ENCODE data around the gene TASP1. TPM values are rescaled to one million over a fixed set of nuclear protein-coding genes. Genes with fewer than 3 reads are reported as not detected.
"Not testable (repeated sequence)": the region's sequence is repeated elsewhere in the genome, so short reads cannot be mapped to it uniquely, and the experiment has no call there.

TASP1 gene
- total and polyA plus RNA-seq, 2 donors (not counting 1 experiment from before 2014, with no cell fraction given): 6.4 to 23.9 TPM

DNA sequence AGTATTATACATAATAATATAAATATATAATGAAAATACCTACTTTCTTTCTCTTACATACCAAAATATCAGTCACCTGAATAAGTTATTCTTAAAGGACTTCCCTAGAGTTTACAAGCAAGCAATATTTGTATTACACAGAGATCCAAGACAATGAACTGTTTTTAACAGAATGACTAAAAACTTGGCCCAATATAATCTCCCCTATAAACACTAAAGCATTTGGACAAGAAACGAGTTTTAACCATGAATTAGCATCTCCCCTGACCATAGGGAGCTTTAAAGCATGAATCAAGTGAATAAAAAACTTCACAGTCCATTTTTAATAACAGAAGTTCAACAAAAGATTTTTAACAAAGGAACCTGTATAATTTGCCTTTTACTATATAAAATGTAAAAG is 20.3 kb downstream of the TASP1 start:
- H3K27me3 ChIP-seq (replicated peaks in 1 of 4; ENCODE audit: control extremely low read depth in 1 of 4, control insufficient read depth in 3 of 4, insufficient read depth in 4 of 4, low read length in 3 of 4); H3K27ac ChIP-seq (ENCODE audit: low read length in 2 of 2); H3K36me3 ChIP-seq (replicated peaks in 1 of 2; ENCODE audit: control extremely low read depth in 1 of 2, control insufficient read depth in 1 of 2, extremely low read depth in 1 of 2, insufficient read depth in 2 of 2, low read length in 1 of 2); H3K4me1 ChIP-seq (ENCODE audit: control insufficient read depth in 2 of 2, insufficient read depth in 2 of 2, low read length in 2 of 2); H3K27me3 Mint-ChIP-seq; intact Hi-C loops (cut with micrococcal nuclease); H3K9me3 ChIP-seq (ENCODE audit: control extremely low read depth in 1 of 3, control insufficient read depth in 2 of 3, insufficient read depth in 1 of 3, low read length in 2 of 3); H3K4me2 ChIP-seq (replicated peaks; ENCODE audit: low read depth, low read length, poor library complexity, severe bottlenecking); H3K27ac Mint-ChIP-seq; POLR2A ChIA-PET; CTCF ChIA-PET; H2AFZ ChIP-seq (ENCODE audit: insufficient read depth, low read depth, low read length, poor library complexity, severe bottlenecking); H3K4me1 Mint-ChIP-seq; H3K9ac ChIP-seq (ENCODE audit: low read length); ATAC-seq (ENCODE audit: low read depth); H3K4me3 ChIP-seq (ENCODE audit: control extremely low read depth in 1 of 5, extremely low read depth in 1 of 5, insufficient read depth in 1 of 5, low read depth in 2 of 5, low read length in 4 of 5); H3K79me2 ChIP-seq (ENCODE audit: control insufficient read depth, insufficient read depth, low read length); H3K4me3 Mint-ChIP-seq; H4K20me1 ChIP-seq (ENCODE audit: control insufficient read depth, insufficient read depth, low read length, poor library complexity, severe bottlenecking); DNase-seq; H3K9me3 Mint-ChIP-seq (ENCODE audit: insufficient read depth): not testable (repeated sequence)
- WGBS (ENCODE audit: insufficient coverage): no CpG with 5 or more reads among the region's 1 CpG

DNA sequence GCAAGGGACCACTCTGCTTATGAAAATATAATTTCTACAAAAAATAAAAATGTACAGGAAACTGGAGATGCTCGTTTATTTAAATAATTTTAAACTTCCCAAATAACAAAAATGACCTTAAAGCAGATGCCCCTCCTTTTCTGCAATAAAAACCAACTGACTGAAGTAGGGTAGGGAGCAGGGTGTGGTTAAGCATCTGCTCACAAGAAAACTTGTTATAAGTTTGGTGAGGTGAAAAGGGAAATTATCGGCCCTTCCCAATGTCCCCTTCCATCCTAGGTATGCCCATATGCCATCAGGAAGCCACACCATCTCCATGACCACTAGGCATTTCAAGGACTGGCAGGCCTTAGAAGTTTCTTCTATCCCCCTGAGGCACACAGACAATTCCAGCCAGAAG is 21.1 kb downstream of the TASP1 start:
- H3K27ac ChIP-seq (ENCODE audit: low read length in 2 of 2); H3K27ac Mint-ChIP-seq; intact Hi-C loops (cut with micrococcal nuclease); H3K4me3 Mint-ChIP-seq; H3K27me3 Mint-ChIP-seq; H3K9me3 ChIP-seq (ENCODE audit: control extremely low read depth in 1 of 3, control insufficient read depth in 2 of 3, insufficient read depth in 1 of 3, low read length in 2 of 3); DNase-seq; H4K20me1 ChIP-seq (ENCODE audit: control insufficient read depth, insufficient read depth, low read length, poor library complexity, severe bottlenecking); H3K4me3 ChIP-seq (ENCODE audit: control extremely low read depth in 1 of 5, extremely low read depth in 1 of 5, insufficient read depth in 1 of 5, low read depth in 2 of 5, low read length in 4 of 5); H3K4me1 Mint-ChIP-seq; H3K79me2 ChIP-seq (ENCODE audit: control insufficient read depth, insufficient read depth, low read length); CTCF ChIA-PET; H3K9ac ChIP-seq (ENCODE audit: low read length); H3K9me3 Mint-ChIP-seq (ENCODE audit: insufficient read depth); H3K4me2 ChIP-seq (replicated peaks; ENCODE audit: low read depth, low read length, poor library complexity, severe bottlenecking); H2AFZ ChIP-seq (ENCODE audit: insufficient read depth, low read depth, low read length, poor library complexity, severe bottlenecking); H3K4me1 ChIP-seq (ENCODE audit: control insufficient read depth in 2 of 2, insufficient read depth in 2 of 2, low read length in 2 of 2); ATAC-seq (ENCODE audit: low read depth); H3K36me3 ChIP-seq (replicated peaks in 1 of 2; ENCODE audit: control extremely low read depth in 1 of 2, control insufficient read depth in 1 of 2, extremely low read depth in 1 of 2, insufficient read depth in 2 of 2, low read length in 1 of 2); H3K27me3 ChIP-seq (replicated peaks in 1 of 4; ENCODE audit: control extremely low read depth in 1 of 4, control insufficient read depth in 3 of 4, insufficient read depth in 4 of 4, low read length in 3 of 4); POLR2A ChIA-PET: not testable (repeated sequence)
- WGBS (ENCODE audit: insufficient coverage): no CpG with 5 or more reads among the region's 2 CpGs

DNA sequence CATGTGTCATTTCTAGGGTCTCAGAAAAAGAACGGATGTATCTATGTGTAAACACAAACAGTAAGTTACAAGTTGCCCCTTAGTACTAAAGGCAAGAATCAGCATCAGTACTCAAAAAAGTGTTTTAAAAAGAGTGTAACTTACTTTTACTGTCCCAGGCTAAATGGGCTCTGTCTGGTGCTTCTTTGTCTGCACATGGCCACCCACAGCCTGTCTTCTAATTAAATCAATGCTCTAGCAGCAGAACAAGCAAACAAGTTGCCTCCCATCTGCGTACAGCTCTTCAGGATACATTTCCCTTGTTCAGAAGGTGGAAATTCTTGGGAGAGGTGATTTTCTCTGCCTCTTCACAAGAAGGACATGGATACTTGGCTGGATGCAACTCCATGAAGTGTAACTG is 22.0 kb downstream of the TASP1 start:
- H3K9me3 Mint-ChIP-seq (ENCODE audit: insufficient read depth); H3K27me3 Mint-ChIP-seq; H3K27me3 ChIP-seq (replicated peaks in 1 of 4; ENCODE audit: control extremely low read depth in 1 of 4, control insufficient read depth in 3 of 4, insufficient read depth in 4 of 4, low read length in 3 of 4); H3K27ac ChIP-seq (ENCODE audit: low read length in 2 of 2); H3K9ac ChIP-seq (ENCODE audit: low read length); H3K4me1 Mint-ChIP-seq; H3K4me1 ChIP-seq (ENCODE audit: control insufficient read depth in 2 of 2, insufficient read depth in 2 of 2, low read length in 2 of 2); CTCF ChIA-PET; H3K36me3 ChIP-seq (replicated peaks in 1 of 2; ENCODE audit: control extremely low read depth in 1 of 2, control insufficient read depth in 1 of 2, extremely low read depth in 1 of 2, insufficient read depth in 2 of 2, low read length in 1 of 2); intact Hi-C loops (cut with micrococcal nuclease); POLR2A ChIA-PET; H3K4me3 Mint-ChIP-seq; H3K4me3 ChIP-seq (ENCODE audit: control extremely low read depth in 1 of 5, extremely low read depth in 1 of 5, insufficient read depth in 1 of 5, low read depth in 2 of 5, low read length in 4 of 5); H2AFZ ChIP-seq (ENCODE audit: insufficient read depth, low read depth, low read length, poor library complexity, severe bottlenecking); H3K9me3 ChIP-seq (ENCODE audit: control extremely low read depth in 1 of 3, control insufficient read depth in 2 of 3, insufficient read depth in 1 of 3, low read length in 2 of 3); H3K79me2 ChIP-seq (ENCODE audit: control insufficient read depth, insufficient read depth, low read length); H3K27ac Mint-ChIP-seq; ATAC-seq (ENCODE audit: low read depth); DNase-seq; H4K20me1 ChIP-seq (ENCODE audit: control insufficient read depth, insufficient read depth, low read length, poor library complexity, severe bottlenecking); H3K4me2 ChIP-seq (replicated peaks; ENCODE audit: low read depth, low read length, poor library complexity, severe bottlenecking): not testable (repeated sequence)
- no CpG with 5 or more reads among the region's 2 CpGs for WGBS (ENCODE audit: insufficient coverage)

Data from B cell (primary cell).